Cardiac septum (tissue), 1 donor: ENCODE measurements around the gene S1PR4. TPM values are rescaled to one million over a fixed set of nuclear protein-coding genes. Genes with fewer than 3 reads are reported as not detected.

Experiments used
- DNase-seq: peaks from one replicate; pipeline ENCODE4 v3.0.0-alpha.2; 2020; ENCODE audit warnings: low spot score
- intact Hi-C: fragments of 100-400 bp; cut with DNase I; formaldehyde crosslinking; loops from one replicate; pipeline ENCODE4 v1.14.0; 2022
- total RNA-seq: library from RNA; stranded (reverse); fragmentation: NEBNext Ultra II Directional; extraction: Animal tissue kit (Norgen Biotek cat#: 25700); gene quantifications from one replicate; pipeline ENCODE4 v1.2.1, GENCODE V29; 2021
- donor health status: DM: no; HTN: no; CAD: no.

S1PR4 gene
- total RNA-seq, 1 donor from 2014 or later: 1.2 TPM

GRCh38 chr19:3175781-3176714 lies 2.5 kb upstream of the S1PR4 start:
- intact Hi-C loops: no loop called here
- DNase-seq: no peak

DNA sequence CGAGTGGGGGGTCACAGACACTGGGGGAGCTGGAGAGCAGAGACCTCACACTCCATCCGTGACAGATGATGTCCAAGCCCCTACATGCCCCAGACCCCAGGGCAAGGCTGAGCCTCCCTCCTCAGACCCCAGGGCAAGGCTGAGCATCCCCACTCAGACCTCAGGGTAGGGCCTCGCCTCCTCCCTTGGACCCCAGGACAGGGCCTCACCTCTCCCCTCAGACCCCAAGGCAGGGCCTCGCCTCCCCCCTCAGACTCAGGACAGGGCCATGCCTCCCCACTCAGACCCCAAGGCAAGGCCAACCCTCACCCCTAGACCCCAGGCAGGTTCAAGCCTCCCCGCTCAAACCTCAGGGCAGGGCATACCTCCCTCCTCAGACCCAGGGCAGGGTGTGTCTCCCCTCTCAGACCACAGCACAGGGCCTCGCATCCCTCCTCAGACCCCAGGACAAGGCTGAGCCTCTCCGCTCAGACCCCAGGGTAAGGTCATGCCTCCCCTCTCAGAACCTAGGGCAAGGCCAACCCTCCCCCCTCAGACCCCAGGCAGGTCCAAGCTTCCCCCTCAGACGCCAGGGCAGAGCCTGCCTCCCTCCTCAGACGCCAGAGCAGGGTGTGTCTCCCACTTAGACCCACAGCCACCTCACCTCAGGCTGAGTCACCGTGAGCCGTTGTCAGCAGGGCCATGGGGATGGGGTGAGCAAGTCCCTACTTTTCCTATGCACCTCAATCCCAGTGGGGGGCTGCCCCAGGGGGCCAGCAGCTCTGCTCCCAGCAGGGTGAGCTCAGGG lies 1.7 kb upstream of the S1PR4 start:
- intact Hi-C loops: no loop called here
- DNase-seq: no peak

DNA sequence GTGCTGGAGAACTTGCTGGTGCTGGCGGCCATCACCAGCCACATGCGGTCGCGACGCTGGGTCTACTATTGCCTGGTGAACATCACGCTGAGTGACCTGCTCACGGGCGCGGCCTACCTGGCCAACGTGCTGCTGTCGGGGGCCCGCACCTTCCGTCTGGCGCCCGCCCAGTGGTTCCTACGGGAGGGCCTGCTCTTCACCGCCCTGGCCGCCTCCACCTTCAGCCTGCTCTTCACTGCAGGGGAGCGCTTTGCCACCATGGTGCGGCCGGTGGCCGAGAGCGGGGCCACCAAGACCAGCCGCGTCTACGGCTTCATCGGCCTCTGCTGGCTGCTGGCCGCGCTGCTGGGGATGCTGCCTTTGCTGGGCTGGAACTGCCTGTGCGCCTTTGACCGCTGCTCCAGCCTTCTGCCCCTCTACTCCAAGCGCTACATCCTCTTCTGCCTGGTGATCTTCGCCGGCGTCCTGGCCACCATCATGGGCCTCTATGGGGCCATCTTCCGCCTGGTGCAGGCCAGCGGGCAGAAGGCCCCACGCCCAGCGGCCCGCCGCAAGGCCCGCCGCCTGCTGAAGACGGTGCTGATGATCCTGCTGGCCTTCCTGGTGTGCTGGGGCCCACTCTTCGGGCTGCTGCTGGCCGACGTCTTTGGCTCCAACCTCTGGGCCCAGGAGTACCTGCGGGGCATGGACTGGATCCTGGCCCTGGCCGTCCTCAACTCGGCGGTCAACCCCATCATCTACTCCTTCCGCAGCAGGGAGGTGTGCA lies 587 bp downstream of the S1PR4 start:
- no peak for DNase-seq
- intact Hi-C loops: no loop called here

- intact Hi-C loops: loop anchor here (10.0 kb wide), 1 partner anchor 255 kb away; no protein-coding TSS in a partner anchor
- no peak for DNase-seq
These were observed 1.2 kb downstream of the S1PR4 start for GRCh38 chr19:3179739-3180293.

DNA sequence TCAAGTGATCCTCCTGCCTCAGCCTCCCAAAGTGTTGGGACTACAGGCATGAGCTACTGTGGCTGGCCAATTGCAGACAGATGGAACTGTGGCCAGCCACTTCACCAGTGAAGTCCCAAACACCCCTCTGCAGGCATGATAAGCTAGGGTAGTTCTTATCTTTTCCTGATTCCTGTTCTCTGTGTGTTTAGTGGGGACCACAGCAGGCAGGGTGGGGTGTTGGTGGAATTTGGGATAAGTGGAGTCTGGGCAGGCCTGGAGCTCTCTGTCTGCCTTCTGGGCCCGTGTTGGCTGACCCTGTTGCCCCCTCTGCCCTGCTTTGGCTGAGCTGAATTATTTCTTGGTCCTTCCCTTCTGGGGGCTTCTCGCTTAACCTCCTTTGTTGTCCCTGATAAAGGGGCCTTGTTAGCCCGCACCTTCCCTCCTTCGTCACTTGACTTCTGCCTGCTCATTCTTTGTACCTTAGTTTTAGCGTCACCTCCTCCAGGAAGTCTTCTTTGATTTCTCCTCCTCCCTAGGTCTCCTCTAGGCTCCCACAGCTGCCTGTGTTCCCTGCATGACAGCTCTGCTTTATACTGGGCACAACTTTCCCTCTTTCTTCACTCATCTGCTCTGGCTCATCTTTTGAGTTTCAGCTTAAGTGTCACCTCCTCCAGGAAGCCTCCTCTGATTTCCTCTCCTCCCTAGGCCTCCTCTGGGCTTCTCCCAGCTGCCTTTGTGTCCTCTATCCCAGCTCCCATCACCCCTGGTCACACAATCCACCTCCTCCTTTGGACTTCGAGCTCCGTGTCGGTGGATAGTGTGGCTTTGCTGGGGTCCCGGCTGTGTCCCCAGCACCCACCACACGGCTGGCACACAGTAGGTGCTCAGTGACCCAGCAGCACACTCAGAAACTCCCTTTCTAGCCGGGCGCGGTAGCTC lies 5.4 kb downstream of the S1PR4 start:
- intact Hi-C loops: loop anchor here (10.0 kb wide), 1 partner anchor 251 kb away; no protein-coding TSS in a partner anchor
- no peak for DNase-seq

DNA sequence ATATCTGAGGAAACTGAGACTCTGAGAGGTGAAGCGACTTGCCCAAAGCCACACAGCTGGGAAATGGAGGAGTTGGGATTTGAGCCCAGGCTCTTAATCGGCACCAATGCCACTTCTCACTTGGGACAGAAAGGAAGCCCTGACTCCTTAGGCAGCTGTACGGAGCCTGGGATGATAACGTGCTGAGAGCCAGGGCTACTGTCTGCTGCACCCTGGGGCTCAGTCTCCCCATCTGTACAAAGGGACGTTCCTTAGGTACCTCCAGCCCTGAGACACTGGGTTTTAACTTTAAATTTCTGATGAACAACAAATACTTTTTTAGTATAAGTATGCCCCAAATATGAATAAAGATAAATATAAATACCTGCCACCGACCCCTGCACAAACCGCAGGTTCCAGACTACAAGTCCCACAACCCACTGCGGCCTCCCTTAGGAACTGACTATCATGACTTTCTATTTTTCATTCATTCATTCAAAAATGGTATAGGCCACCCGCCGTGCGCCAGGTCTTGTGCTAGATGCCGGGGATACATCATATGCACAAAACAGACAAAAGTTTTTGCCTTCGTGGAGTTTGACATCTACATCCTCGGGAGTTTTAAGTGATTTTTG lies 6.4 kb downstream of the S1PR4 start:
- DNase-seq: peak; percentile 86
- intact Hi-C loops: loop anchor here (10.0 kb wide), 1 partner anchor 250 kb away; no protein-coding TSS in a partner anchor

DNA sequence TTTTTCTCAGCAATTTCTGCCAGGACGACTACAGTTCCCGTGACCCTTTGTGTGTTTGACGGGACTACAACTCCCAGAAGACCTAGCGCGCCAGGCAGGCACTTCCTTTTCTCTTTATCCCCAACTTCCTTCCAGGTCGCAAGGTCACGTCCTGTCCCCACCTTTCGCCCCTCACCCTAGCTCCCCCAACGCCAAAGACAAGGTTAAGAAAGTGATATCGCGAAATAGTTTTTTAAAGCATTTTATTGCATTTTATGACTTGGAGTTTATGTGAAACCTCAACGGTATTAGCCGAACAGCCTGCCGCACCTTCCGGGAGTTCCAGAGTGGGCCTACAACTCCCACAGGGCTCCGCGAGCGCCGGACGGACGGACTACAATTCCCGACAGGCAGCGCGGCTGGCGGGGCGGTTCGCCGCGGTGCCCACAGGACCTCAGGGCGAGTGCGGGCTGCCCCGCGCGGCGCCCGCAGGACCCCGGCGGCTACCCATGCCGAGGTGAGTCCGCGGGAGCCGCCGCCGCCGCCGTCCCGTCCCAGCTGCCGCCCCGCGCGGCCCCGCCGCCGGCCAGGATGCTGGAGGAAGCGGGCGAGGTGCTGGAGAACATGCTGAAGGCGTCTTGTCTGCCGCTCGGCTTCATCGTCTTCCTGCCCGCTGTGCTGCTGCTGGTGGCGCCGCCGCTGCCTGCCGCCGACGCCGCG lies 7.0 kb downstream of the S1PR4 start, which contains the start of gene NCLN:
TSS of gene NCLN (plus strand) at position 470 of the 699 bp plus-strand sequence. CDS start at position 571, 101 bp downstream.
- peak; percentile 98 for DNase-seq
- intact Hi-C loops: loop anchor here (10.0 kb wide), 1 partner anchor 249 kb away; no protein-coding TSS in a partner anchor

DNA sequence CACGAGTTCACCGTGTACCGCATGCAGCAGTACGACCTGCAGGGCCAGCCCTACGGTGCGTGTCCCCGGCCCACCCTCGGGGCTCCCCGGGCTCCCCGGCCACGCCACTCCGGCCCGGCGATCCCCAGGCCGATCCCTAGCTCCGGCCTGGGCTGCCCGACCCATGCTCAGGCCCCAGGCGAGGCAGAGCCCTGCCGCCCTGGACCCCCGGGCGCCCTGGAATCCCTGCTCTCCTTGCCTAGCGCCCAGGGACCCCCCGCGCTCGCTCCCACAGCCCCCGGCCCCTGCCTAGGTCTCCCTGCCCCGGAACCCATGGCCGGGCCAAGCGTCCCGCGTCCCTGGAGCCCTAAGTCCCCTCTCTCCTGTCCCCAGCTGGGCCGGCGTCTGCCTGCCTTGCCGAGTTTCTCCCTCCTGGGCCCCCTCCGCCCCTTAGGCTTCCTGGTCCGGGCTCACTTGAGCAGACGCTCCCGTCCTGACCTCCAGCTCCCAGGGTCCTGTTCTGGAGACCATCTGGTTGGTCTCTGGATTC lies 7.7 kb downstream of the S1PR4 start:
- intact Hi-C loops: loop anchor here (10.0 kb wide), 1 partner anchor 249 kb away; no protein-coding TSS in a partner anchor
- DNase-seq: no peak

DNA sequence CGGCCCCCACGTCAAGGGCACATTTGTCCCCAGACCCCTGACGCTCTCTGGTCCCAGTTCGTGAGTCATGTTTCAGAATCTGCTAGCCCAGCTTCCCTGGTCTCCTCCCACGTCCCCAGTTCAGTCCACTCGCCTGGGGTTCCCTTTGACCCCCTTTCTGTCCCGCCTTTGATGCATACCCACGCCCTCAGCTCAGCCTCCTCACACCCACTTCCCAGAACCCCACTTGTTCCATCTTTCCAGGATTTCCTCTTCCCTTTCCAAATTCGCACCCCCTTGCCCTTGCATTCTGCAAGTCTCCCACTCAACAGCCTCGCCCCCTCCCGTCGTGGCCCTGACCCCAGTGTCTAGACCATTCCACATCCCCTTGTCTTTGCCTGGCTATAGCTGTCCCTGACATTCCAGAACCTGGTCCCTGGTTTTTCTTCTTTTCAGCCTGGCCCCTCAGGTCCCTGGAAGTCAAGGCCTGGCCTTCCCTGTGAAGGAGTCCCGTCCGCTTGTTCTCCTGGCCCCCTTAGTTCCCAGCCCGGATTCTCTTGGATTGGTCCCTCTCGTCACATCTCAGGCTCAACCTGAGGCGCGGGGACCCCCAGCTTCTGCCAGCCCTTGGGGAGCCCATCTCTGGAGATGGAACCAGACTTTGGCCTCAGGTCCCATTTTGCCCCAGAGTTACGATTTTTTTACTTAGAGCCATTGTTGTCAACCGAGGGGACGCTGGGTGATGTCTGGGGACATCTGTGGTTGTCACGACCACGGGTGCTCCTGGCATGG lies 8.5 kb downstream of the S1PR4 start:
- intact Hi-C loops: loop anchor here (10.0 kb wide), 1 partner anchor 248 kb away; no protein-coding TSS in a partner anchor
- no peak for DNase-seq

DNA sequence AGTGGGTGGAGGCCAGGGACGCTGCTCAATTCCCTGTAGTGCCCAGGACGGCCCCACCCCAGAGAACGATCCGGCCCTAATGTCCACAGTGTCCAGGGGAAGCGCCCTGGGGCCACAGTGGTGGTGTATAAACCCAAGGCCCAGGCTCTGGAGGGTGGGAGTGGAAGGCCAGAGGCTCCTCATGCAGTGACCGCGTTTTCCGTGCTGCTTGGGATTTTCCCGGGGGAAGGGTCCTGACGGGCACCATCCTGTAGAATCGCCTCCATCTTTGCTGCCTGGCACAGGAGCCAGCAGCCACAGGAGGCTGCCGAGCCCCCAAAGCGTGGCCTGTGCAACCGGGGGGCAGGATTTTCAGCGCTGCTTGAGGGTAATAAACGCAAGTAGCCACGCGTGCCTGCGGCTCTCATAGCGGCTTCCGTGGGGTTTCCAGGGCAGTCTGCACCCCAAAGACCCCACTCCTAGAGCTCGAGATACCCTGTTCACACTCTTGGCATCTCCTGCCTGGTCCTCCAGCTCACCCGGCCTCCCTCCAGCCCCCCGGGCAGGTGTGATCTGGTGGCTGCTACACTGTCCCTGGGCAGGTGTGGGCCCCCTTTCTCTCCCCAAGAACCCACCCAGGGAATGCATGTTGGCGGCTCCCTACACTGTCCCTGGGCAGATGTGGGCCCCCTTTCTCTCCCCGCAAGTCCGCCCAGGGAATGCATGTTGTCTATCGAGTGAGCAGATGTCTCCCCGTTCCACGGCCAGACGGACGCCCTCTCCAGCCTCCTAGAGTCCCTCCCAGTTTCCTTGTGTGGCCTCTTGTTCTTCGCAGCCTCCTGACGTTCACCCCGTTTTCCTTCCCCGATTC lies 9.3 kb downstream of the S1PR4 start:
- intact Hi-C loops: loop anchor here (10.0 kb wide), 1 partner anchor 247 kb away; no protein-coding TSS in a partner anchor
- no peak for DNase-seq

- peak; percentile 87 for DNase-seq
- intact Hi-C loops: loop anchor here (10.0 kb wide), 1 partner anchor 246 kb away; no protein-coding TSS in a partner anchor
These were observed 10.3 kb downstream of the S1PR4 start for GRCh38 chr19:3188627-3189596.

GRCh38 chr19:3189702-3190469 lies 11.3 kb downstream of the S1PR4 start:
- intact Hi-C loops: loop anchor here (10.0 kb wide), 1 partner anchor 245 kb away; no protein-coding TSS in a partner anchor
- no peak for DNase-seq

DNA sequence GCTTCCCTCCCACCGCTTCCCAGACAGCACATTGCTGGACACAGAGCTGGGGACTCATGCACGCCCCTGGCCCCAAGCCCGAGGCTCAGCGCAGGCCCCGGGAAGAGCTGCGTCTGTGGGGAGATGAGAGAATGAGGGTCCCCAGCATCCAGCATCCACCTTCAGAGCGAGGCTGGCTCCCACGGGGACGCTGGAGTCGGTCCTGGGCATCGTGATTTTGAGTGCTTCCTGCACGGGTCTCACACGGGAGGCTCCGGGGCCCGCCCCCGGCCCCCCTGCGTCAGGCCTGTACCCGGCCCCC lies 11.9 kb downstream of the S1PR4 start:
- DNase-seq: no peak
- intact Hi-C loops: no loop called here
